HepG2 (cell line): ENCODE results near the gene ADGRL3. TPM values are rescaled to one million over a fixed set of nuclear protein-coding genes. Genes with fewer than 3 reads are reported as not detected.
A peak's percentile ranks its signal among the peaks of the same experiment; 100 is the strongest.

Source experiments
- ATAC-seq: fragments of 200-7000 bp; cut with Tn5 transposase; 3 replicates; pipeline ENCODE4 v1.9.1; 2020; ENCODE audit warnings: mild to moderate bottlenecking, moderate library complexity
- BruUV-seq: library from RNA; stranded (reverse); fragments of 400-500 nt; replicated peaks from 2 replicates; lab custom pipeline; 2021; lab: Mats Ljungman, UMichigan
- CTCF ChIA-PET: fragments of 300-600 bp; formaldehyde crosslinking; extraction: SDS; loops from one replicate; lab custom pipeline; 2021; ENCODE audit warnings: low total read pairs, inconsistent platforms, low intra/inter-chr PET ratio; lab: Yijun Ruan, JAX
- POLR2A ChIA-PET: fragments of 350-600 bp; sonication (Branson Sonifier 250); formaldehyde crosslinking; loops from one replicate; lab custom pipeline; 2020; ENCODE audit warnings: antibody characterized with exemption, inconsistent platforms; lab: Yijun Ruan, JAX
- DNase-seq: peaks from one replicate; pipeline ENCODE4 v3.0.0-alpha.2; 2015; ENCODE audit warnings: low spot score
- FAIRE-seq: peaks from 3 replicates; lab custom pipeline; 2011; peaks lifted over from hg19 to GRCh38; lab: Jason Lieb, UNC
- H2AFZ ChIP-seq: one replicate; pipeline ENCODE4 v1.6.1; 2011; ENCODE audit warnings: low read length, inconsistent platforms
- H3K27ac ChIP-seq: fragments of 300-600 bp; 3 replicates; pipeline ENCODE4 v1.8.0; 2011; ENCODE audit warnings: mixed run types, mild to moderate bottlenecking, mixed read lengths, low read length, inconsistent platforms; ENCODE audit not compliant: insufficient read depth; ENCODE audit errors: extremely low read length
- H3K27me3 ChIP-seq, 2 experiments: fragments of 200-600 bp in 1 of 2; 2 replicates in 1 of 2; 3 replicates in 1 of 2; pipeline versions ENCODE4 v1.6.0 to v1.8.0; 2011; ENCODE audit warnings: low read length in 2 of 2, mild to moderate bottlenecking in 2 of 2, moderate library complexity in 2 of 2, inconsistent platforms in 1 of 2; ENCODE audit not compliant: insufficient read depth in 2 of 2, control insufficient read depth in 1 of 2
- H3K36me3 ChIP-seq, 2 experiments: fragments of 200-600 bp in 1 of 2; replicated peaks in 1 of 2; 2 replicates in 1 of 2; 3 replicates in 1 of 2; pipeline versions ENCODE4 v1.5.1 to v1.8.0; 2011; ENCODE audit warnings: low read length in 2 of 2, inconsistent platforms in 1 of 2; ENCODE audit not compliant: insufficient read depth in 2 of 2, control insufficient read depth in 1 of 2
- H3K4me1 ChIP-seq: 2 replicates; pipeline ENCODE4 v1.5.1; 2012; ENCODE audit warnings: low read length, inconsistent platforms; ENCODE audit not compliant: insufficient read depth
- H3K4me2 ChIP-seq: 2 replicates; pipeline ENCODE4 v1.6.0; 2011; ENCODE audit warnings: low read depth, low read length, inconsistent platforms
- H3K4me3 ChIP-seq, 3 experiments: fragments of 200-600 bp in 1 of 3; sonication (generic), shearing (Covaris generic) in 1 of 3; replicated peaks in 1 of 3; 2 replicates each; pipeline ENCODE4 v1.5.1; 2011 to 2016; ENCODE audit warnings: low read length in 3 of 3, inconsistent platforms in 2 of 3, low read depth in 2 of 3, mild to moderate bottlenecking in 2 of 3, control low read depth in 1 of 3, mixed read lengths in 1 of 3; ENCODE audit not compliant: insufficient read depth in 1 of 3
- H3K79me2 ChIP-seq: one replicate; pipeline ENCODE4 v1.6.1; 2011; ENCODE audit warnings: low read length, inconsistent platforms; ENCODE audit not compliant: insufficient read depth
- H3K9ac ChIP-seq: 2 replicates; pipeline ENCODE4 v1.6.0; 2011; ENCODE audit warnings: mild to moderate bottlenecking, low read depth, low read length, inconsistent platforms; ENCODE audit not compliant: insufficient read depth
- H3K9me3 ChIP-seq: 2 replicates; pipeline ENCODE4 v1.5.1; 2012; ENCODE audit warnings: mild to moderate bottlenecking, low read length
- H4K20me1 ChIP-seq: 2 replicates; pipeline ENCODE4 v1.6.0; 2011; ENCODE audit warnings: inconsistent platforms, mild to moderate bottlenecking, low read length, moderate library complexity; ENCODE audit not compliant: insufficient read depth
- BCL6 ChIP-seq: IDR thresholded peaks from 2 replicates; pipeline ENCODE4 v1.6.1; 2016; ENCODE audit warnings: missing genetic modification reagents, missing compliant biosample characterization
- KAT2B ChIP-seq: fragments of 150-350 bp; IDR thresholded peaks from 2 replicates; pipeline ENCODE4 v1.6.1; 2014; ENCODE audit warnings: low read depth, low read length, borderline replicate concordance
- POLR2AphosphoS2 ChIP-seq: IDR thresholded peaks from 2 replicates; pipeline ENCODE4 v1.6.1; 2011; ENCODE audit warnings: low read depth, low read length, improper control_type of control experiment
- ZHX2 ChIP-seq, 2 experiments: sonication (generic) in 1 of 2; formaldehyde crosslinking in 1 of 2; IDR thresholded peaks; 2 replicates each; pipeline versions ENCODE4 v1.6.1 to v1.9.0; 2014 to 2022; ENCODE audit warnings: antibody characterized with exemption in 1 of 2, borderline replicate concordance in 1 of 2, inconsistent platforms in 1 of 2, low read depth in 1 of 2, missing genetic modification reagents in 1 of 2
- ZNF383 ChIP-seq: sonication (generic); formaldehyde crosslinking; IDR thresholded peaks from 2 replicates; pipeline ENCODE4 v1.4.0; 2020; ENCODE audit warnings: missing genetic modification reagents, mild to moderate bottlenecking, borderline replicate concordance
- ZNF775 ChIP-seq: sonication (generic); formaldehyde crosslinking; IDR thresholded peaks from 2 replicates; pipeline ENCODE4 v1.4.0; 2020; ENCODE audit warnings: missing genetic modification reagents, mild to moderate bottlenecking, moderate library complexity, borderline replicate concordance
- in situ Hi-C: cut with HindIII; loops from 2 replicates; pipeline ENCODE4 v1.10.0; 2017; ENCODE audit warnings: low pct_unique_long_range_greater_than_20kb; ENCODE audit not compliant: extremely low pct_ligation_motif_present
- intact Hi-C: fragments of 100-400 bp; cut with micrococcal nuclease; formaldehyde crosslinking; loops from one replicate; pipeline ENCODE4 v1.10.0; 2022; ENCODE audit not compliant: unreplicated experiment
- polyA plus RNA-seq, 8 experiments: library from polyadenylated mRNA; depleted of rRNA in 3 of 8; stranded (reverse) in 7 of 8; unstranded in 1 of 8; fragments of >200 nt; fragmentation: Illumina TruSeq in 4 of 8; extraction: Trizol in 4 of 8; gene quantifications; 2 replicates each; pipeline versions ENCODE4 v1.2.1 to v1.2.3, GENCODE V29; 2011 to 2016; ENCODE audit warnings: low read depth in 4 of 8, missing spikeins in 1 of 8, mixed read lengths in 1 of 8; ENCODE audit not compliant: insufficient read depth in 1 of 8
- total RNA-seq, 5 experiments: library from RNA; depleted of rRNA; stranded (reverse); fragments of >200 nt; fragmentation: Illumina TruSeq; extraction: Trizol; gene quantifications; 2 replicates each; pipeline ENCODE4 v1.2.3, GENCODE V29; 2016; ENCODE audit warnings: low read depth in 1 of 5

Gene ADGRL3
- total and polyA plus RNA-seq, 2 of the 13 experiments (the other 11 are each of a cell fraction or from before 2014, with no cell fraction given): 0.04 to 0.05 TPM

DNA sequence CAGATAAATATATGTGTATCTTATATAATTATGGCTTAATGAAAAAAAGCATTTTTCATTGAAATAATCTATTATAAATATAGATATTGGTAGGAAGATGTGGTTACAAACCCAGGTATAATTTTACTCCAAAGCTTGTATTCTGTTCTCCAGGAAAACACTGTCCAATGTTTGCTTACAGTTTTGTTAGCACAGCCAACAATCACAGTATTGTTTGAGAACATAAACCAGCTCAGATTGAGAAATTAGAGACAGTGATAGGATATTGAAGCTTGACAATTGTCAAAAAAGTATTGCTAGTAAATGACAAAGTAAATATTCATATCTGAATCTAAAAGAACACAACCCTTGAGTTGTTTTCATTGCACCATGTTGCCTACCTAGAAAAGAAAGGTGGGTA is 228.8 kb downstream of the ADGRL3 start:
- no peaks in the 10 kb centered on the region for H4K20me1 ChIP-seq
- ATAC-seq: no peak
- no peak for DNase-seq
- H3K4me1 ChIP-seq: no peaks in the 10 kb centered on the region
- intact Hi-C loops (loop anchor here (1.0 kb wide), 1 partner anchor 33 kb away; no protein-coding TSS in a partner anchor), in situ Hi-C loops (no loop called here)
- H3K9ac ChIP-seq: no peak overlapping the region
- no peak overlapping the region for H3K27ac ChIP-seq
- FAIRE-seq: no peak
- ChIA-PET CTCF (no interaction called here), POLR2A (no interaction called here)
- H3K4me3 ChIP-seq: no peak overlapping the region
- no peaks in the 10 kb centered on the region for H3K27me3 ChIP-seq
- BruUV-seq: no TSS peak
- no peak overlapping the region for H2AFZ ChIP-seq
- H3K4me2 ChIP-seq: no peak overlapping the region
- TF ChIP-seq ZNF383 (CRISPR knock-in tag): no peak
- TF ChIP-seq POLR2AphosphoS2: no peak
- no peak for TF ChIP-seq ZHX2 (IDR thresholded peaks at IDR 0.05; ENCODE audit: low read depth)
- TF ChIP-seq ZHX2 (CRISPR knock-in tag; IDR thresholded peaks at IDR 0.05; ENCODE audit: borderline replicate concordance): no peak
- no peak for TF ChIP-seq ZNF775
- TF ChIP-seq KAT2B: no peak
- 0 out of 2 replicates have a peak, but pooled peaks have one; percentile 14 for TF ChIP-seq BCL6 (CRISPR knock-in tag)
- no peaks in the 10 kb centered on the region for H3K79me2 ChIP-seq
- 0 out of 2 replicates have a peak, but pooled peaks cover 10% of the 10 kb centered on the region for H3K9me3 ChIP-seq
- no peaks in the 10 kb centered on the region for H3K36me3 ChIP-seq
